Measurements from ENCODE around the gene CYP2J2.

GRCh38 chr1:59846895-59847282 lies 79.7 kb downstream of the CYP2J2 start:
- no peak for TF ChIP-seq ZNF274 (IDR thresholded peaks at IDR 0.05; ENCODE audit: low read depth, low read length)
- TF ChIP-seq YY1 (IDR thresholded peaks at IDR 0.05; ENCODE audit: insufficient read depth, insufficient read length) = no peak
- TF ChIP-seq SUZ12 (IDR thresholded peaks at IDR 0.05; ENCODE audit: extremely low read depth, insufficient read depth, insufficient read length) = no peak

Measured in NT2/D1 (cell line).